HEK293 (cell line): ENCODE data around the gene PCSK5.
A peak's percentile ranks its signal among the peaks of the same experiment; 100 is the strongest.

Experiments used
- IKZF3 ChIP-seq: fragments of 450-650 bp; IDR thresholded peaks from 2 replicates; pipeline ENCODE4 v1.5.0; 2018; ENCODE audit warnings: missing biosample characterization, mild to moderate bottlenecking, missing genetic modification characterization, moderate library complexity
- KLF10 ChIP-seq: fragments of 450-650 bp; IDR thresholded peaks from 2 replicates; pipeline ENCODE4 v1.5.1; 2018; ENCODE audit warnings: missing biosample characterization, mild to moderate bottlenecking, missing genetic modification characterization
- KLF16 ChIP-seq: fragments of 450-650 bp; formaldehyde crosslinking; IDR thresholded peaks from 2 replicates; pipeline ENCODE4 v1.5.1; 2017; ENCODE audit warnings: missing biosample characterization, missing genetic modification characterization
- KLF9 ChIP-seq: fragments of 450-650 bp; formaldehyde crosslinking; IDR thresholded peaks from 2 replicates; pipeline ENCODE4 v1.5.1; 2016; ENCODE audit warnings: missing biosample characterization, missing genetic modification characterization, low read depth
- ZBTB8A ChIP-seq: fragments of 450-650 bp; formaldehyde crosslinking; IDR thresholded peaks from 2 replicates; pipeline ENCODE4 v1.5.1; 2016; ENCODE audit warnings: missing biosample characterization, missing genetic modification characterization
- ZNF2 ChIP-seq: fragments of 450-650 bp; formaldehyde crosslinking; IDR thresholded peaks from 2 replicates; pipeline ENCODE4 v1.5.1; 2016; ENCODE audit warnings: missing biosample characterization, missing genetic modification characterization
- ZNF621 ChIP-seq: fragments of 450-650 bp; formaldehyde crosslinking; IDR thresholded peaks from 2 replicates; pipeline ENCODE4 v1.5.1; 2017; ENCODE audit warnings: missing biosample characterization, missing genetic modification characterization
- ZNF677 ChIP-seq: fragments of 450-650 bp; IDR thresholded peaks from 2 replicates; pipeline ENCODE4 v1.5.0; 2018; ENCODE audit warnings: missing biosample characterization, mild to moderate bottlenecking, missing genetic modification characterization, moderate library complexity
- ZNF843 ChIP-seq: fragments of 450-650 bp; formaldehyde crosslinking; IDR thresholded peaks from 2 replicates; pipeline ENCODE4 v1.5.1; 2016; ENCODE audit warnings: missing biosample characterization, missing genetic modification characterization
- TF ChIP-seq, protein P1 (sequence below): fragments of 450-650 bp; formaldehyde crosslinking; IDR thresholded peaks from 2 replicates; pipeline ENCODE4 v1.5.1; 2017; ENCODE audit warnings: missing biosample characterization, missing genetic modification characterization
- TF ChIP-seq, protein P2 (sequence below): fragments of 450-650 bp; formaldehyde crosslinking; IDR thresholded peaks from 2 replicates; pipeline ENCODE4 v1.5.1; 2016; ENCODE audit warnings: missing biosample characterization, missing genetic modification characterization
- TF ChIP-seq, protein P3 (sequence below): fragments of 450-650 bp; formaldehyde crosslinking; optimal IDR thresholded peaks from 2 replicates; pipeline ENCODE3; 2016; ENCODE audit warnings: missing biosample characterization, mild to moderate bottlenecking, missing genetic modification characterization
- TF ChIP-seq, protein P4 (sequence below): fragments of 450-650 bp; formaldehyde crosslinking; IDR thresholded peaks from 2 replicates; pipeline ENCODE4 v1.5.1; 2016; ENCODE audit warnings: missing biosample characterization, missing genetic modification characterization
- TF ChIP-seq, protein P5 (sequence below): fragments of 450-650 bp; formaldehyde crosslinking; IDR thresholded peaks from 2 replicates; pipeline ENCODE4 v1.5.1; 2016; ENCODE audit warnings: missing biosample characterization, missing genetic modification characterization
- TF ChIP-seq, protein P6 (sequence below): fragments of 450-650 bp; formaldehyde crosslinking; IDR thresholded peaks from 2 replicates; pipeline ENCODE4 v1.5.1; 2017; ENCODE audit warnings: missing biosample characterization, missing genetic modification characterization
- TF ChIP-seq, protein P7 (sequence below): fragments of 450-650 bp; formaldehyde crosslinking; IDR thresholded peaks from 2 replicates; pipeline ENCODE4 v1.5.1; 2016; ENCODE audit warnings: missing biosample characterization, missing genetic modification characterization, borderline replicate concordance
- TF ChIP-seq, protein P8 (sequence below): fragments of 450-650 bp; formaldehyde crosslinking; IDR thresholded peaks from 2 replicates; pipeline ENCODE4 v1.5.1; 2016; ENCODE audit warnings: missing biosample characterization, missing genetic modification characterization
- TF ChIP-seq, protein P9 (sequence below): fragments of 450-650 bp; formaldehyde crosslinking; IDR thresholded peaks from 2 replicates; pipeline ENCODE4 v1.5.1; 2016; ENCODE audit warnings: missing biosample characterization, missing genetic modification characterization, low read depth

PCSK5 gene

DNA sequence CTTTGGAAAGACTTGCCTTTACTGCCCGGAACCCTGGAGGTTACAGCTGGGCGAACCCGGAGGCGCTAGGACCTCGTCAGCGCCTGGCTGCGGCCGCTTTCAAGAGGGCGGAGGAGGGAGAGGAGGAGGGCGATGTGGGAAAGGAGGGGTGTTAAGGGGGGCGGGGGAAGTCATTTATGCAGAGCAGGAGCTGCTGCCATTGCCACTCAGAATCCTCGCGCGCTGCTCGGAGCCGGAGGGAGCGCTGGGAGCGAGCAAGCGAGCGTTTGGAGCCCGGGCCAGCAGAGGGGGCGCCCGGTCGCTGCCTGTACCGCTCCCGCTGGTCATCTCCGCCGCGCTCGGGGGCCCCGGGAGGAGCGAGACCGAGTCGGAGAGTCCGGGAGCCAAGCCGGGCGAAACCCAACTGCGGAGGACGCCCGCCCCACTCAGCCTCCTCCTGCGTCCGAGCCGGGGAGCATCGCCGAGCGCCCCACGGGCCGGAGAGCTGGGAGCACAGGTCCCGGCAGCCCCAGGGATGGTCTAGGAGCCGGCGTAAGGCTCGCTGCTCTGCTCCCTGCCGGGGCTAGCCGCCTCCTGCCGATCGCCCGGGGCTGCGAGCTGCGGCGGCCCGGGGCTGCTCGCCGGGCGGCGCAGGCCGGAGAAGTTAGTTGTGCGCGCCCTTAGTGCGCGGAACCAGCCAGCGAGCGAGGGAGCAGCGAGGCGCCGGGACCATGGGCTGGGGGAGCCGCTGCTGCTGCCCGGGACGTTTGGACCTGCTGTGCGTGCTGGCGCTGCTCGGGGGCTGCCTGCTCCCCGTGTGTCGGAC, at the start of gene PCSK5 (continued):
- TF ChIP-seq, protein P1, sequence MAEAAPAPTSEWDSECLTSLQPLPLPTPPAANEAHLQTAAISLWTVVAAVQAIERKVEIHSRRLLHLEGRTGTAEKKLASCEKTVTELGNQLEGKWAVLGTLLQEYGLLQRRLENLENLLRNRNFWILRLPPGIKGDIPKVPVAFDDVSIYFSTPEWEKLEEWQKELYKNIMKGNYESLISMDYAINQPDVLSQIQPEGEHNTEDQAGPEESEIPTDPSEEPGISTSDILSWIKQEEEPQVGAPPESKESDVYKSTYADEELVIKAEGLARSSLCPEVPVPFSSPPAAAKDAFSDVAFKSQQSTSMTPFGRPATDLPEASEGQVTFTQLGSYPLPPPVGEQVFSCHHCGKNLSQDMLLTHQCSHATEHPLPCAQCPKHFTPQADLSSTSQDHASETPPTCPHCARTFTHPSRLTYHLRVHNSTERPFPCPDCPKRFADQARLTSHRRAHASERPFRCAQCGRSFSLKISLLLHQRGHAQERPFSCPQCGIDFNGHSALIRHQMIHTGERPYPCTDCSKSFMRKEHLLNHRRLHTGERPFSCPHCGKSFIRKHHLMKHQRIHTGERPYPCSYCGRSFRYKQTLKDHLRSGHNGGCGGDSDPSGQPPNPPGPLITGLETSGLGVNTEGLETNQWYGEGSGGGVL (tag by site-specific recombination), result peak; percentile 68
- TF ChIP-seq, protein P2, sequence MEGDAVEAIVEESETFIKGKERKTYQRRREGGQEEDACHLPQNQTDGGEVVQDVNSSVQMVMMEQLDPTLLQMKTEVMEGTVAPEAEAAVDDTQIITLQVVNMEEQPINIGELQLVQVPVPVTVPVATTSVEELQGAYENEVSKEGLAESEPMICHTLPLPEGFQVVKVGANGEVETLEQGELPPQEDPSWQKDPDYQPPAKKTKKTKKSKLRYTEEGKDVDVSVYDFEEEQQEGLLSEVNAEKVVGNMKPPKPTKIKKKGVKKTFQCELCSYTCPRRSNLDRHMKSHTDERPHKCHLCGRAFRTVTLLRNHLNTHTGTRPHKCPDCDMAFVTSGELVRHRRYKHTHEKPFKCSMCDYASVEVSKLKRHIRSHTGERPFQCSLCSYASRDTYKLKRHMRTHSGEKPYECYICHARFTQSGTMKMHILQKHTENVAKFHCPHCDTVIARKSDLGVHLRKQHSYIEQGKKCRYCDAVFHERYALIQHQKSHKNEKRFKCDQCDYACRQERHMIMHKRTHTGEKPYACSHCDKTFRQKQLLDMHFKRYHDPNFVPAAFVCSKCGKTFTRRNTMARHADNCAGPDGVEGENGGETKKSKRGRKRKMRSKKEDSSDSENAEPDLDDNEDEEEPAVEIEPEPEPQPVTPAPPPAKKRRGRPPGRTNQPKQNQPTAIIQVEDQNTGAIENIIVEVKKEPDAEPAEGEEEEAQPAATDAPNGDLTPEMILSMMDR, result peak; percentile 79
- TF ChIP-seq, protein P3, sequence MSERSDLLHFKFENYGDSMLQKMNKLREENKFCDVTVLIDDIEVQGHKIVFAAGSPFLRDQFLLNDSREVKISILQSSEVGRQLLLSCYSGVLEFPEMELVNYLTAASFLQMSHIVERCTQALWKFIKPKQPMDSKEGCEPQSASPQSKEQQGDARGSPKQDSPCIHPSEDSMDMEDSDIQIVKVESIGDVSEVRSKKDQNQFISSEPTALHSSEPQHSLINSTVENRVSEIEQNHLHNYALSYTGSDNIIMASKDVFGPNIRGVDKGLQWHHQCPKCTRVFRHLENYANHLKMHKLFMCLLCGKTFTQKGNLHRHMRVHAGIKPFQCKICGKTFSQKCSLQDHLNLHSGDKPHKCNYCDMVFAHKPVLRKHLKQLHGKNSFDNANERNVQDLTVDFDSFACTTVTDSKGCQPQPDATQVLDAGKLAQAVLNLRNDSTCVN (tag by site-specific recombination), result peak; percentile 81
- TF ChIP-seq, protein P4, sequence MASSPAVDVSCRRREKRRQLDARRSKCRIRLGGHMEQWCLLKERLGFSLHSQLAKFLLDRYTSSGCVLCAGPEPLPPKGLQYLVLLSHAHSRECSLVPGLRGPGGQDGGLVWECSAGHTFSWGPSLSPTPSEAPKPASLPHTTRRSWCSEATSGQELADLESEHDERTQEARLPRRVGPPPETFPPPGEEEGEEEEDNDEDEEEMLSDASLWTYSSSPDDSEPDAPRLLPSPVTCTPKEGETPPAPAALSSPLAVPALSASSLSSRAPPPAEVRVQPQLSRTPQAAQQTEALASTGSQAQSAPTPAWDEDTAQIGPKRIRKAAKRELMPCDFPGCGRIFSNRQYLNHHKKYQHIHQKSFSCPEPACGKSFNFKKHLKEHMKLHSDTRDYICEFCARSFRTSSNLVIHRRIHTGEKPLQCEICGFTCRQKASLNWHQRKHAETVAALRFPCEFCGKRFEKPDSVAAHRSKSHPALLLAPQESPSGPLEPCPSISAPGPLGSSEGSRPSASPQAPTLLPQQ (tag by site-specific recombination), result peak; percentile 67
- TF ChIP-seq IKZF3 (tag by site-specific recombination) (0 out of 2 replicates have a peak, but pooled peaks have one; percentile 25), ZNF677 (tag by site-specific recombination) (no peak), ZNF621 (tag by site-specific recombination) (no peak), ZNF2 (tag by site-specific recombination) (no peak; the same call in 1 of the 2 replicates), ZNF843 (tag by site-specific recombination) (0 out of 2 replicates have a peak, but pooled peaks have one; percentile 40), KLF10 (0 out of 2 replicates have a peak, but pooled peaks have one; percentile 12), ZBTB8A (tag by site-specific recombination) (peak; percentile 37; the same call in 1 of the 2 replicates), KLF9 (peak; percentile 61), KLF16 (tag by site-specific recombination) (peak; percentile 90)
- TF ChIP-seq, protein P5, sequence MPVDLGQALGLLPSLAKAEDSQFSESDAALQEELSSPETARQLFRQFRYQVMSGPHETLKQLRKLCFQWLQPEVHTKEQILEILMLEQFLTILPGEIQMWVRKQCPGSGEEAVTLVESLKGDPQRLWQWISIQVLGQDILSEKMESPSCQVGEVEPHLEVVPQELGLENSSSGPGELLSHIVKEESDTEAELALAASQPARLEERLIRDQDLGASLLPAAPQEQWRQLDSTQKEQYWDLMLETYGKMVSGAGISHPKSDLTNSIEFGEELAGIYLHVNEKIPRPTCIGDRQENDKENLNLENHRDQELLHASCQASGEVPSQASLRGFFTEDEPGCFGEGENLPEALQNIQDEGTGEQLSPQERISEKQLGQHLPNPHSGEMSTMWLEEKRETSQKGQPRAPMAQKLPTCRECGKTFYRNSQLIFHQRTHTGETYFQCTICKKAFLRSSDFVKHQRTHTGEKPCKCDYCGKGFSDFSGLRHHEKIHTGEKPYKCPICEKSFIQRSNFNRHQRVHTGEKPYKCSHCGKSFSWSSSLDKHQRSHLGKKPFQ (tag by site-specific recombination), result no peak; the same call in 1 of the 2 replicates
- TF ChIP-seq, protein P6, sequence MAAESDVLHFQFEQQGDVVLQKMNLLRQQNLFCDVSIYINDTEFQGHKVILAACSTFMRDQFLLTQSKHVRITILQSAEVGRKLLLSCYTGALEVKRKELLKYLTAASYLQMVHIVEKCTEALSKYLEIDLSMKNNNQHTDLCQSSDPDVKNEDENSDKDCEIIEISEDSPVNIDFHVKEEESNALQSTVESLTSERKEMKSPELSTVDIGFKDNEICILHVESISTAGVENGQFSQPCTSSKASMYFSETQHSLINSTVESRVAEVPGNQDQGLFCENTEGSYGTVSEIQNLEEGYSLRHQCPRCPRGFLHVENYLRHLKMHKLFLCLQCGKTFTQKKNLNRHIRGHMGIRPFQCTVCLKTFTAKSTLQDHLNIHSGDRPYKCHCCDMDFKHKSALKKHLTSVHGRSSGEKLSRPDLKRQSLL (tag by site-specific recombination), result no peak
- TF ChIP-seq, protein P7, sequence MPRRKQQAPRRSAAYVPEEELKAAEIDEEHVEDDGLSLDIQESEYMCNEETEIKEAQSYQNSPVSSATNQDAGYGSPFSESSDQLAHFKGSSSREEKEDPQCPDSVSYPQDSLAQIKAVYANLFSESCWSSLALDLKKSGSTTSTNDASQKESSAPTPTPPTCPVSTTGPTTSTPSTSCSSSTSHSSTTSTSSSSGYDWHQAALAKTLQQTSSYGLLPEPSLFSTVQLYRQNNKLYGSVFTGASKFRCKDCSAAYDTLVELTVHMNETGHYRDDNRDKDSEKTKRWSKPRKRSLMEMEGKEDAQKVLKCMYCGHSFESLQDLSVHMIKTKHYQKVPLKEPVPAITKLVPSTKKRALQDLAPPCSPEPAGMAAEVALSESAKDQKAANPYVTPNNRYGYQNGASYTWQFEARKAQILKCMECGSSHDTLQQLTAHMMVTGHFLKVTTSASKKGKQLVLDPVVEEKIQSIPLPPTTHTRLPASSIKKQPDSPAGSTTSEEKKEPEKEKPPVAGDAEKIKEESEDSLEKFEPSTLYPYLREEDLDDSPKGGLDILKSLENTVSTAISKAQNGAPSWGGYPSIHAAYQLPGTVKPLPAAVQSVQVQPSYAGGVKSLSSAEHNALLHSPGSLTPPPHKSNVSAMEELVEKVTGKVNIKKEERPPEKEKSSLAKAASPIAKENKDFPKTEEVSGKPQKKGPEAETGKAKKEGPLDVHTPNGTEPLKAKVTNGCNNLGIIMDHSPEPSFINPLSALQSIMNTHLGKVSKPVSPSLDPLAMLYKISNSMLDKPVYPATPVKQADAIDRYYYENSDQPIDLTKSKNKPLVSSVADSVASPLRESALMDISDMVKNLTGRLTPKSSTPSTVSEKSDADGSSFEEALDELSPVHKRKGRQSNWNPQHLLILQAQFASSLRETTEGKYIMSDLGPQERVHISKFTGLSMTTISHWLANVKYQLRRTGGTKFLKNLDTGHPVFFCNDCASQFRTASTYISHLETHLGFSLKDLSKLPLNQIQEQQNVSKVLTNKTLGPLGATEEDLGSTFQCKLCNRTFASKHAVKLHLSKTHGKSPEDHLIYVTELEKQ (tag by site-specific recombination), result no peak
- TF ChIP-seq, protein P8, sequence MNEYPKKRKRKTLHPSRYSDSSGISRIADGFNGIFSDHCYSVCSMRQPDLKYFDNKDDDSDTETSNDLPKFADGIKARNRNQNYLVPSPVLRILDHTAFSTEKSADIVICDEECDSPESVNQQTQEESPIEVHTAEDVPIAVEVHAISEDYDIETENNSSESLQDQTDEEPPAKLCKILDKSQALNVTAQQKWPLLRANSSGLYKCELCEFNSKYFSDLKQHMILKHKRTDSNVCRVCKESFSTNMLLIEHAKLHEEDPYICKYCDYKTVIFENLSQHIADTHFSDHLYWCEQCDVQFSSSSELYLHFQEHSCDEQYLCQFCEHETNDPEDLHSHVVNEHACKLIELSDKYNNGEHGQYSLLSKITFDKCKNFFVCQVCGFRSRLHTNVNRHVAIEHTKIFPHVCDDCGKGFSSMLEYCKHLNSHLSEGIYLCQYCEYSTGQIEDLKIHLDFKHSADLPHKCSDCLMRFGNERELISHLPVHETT (tag by site-specific recombination), result peak; percentile 66; the same call in 1 of the 2 replicates
- TF ChIP-seq, protein P9, sequence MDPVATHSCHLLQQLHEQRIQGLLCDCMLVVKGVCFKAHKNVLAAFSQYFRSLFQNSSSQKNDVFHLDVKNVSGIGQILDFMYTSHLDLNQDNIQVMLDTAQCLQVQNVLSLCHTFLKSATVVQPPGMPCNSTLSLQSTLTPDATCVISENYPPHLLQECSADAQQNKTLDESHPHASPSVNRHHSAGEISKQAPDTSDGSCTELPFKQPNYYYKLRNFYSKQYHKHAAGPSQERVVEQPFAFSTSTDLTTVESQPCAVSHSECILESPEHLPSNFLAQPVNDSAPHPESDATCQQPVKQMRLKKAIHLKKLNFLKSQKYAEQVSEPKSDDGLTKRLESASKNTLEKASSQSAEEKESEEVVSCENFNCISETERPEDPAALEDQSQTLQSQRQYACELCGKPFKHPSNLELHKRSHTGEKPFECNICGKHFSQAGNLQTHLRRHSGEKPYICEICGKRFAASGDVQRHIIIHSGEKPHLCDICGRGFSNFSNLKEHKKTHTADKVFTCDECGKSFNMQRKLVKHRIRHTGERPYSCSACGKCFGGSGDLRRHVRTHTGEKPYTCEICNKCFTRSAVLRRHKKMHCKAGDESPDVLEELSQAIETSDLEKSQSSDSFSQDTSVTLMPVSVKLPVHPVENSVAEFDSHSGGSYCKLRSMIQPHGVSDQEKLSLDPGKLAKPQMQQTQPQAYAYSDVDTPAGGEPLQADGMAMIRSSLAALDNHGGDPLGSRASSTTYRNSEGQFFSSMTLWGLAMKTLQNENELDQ (tag by site-specific recombination), result no peak
